HFF-Myc (cell line): Measurements from ENCODE around the gene LAMB3.

ENCODE experiments used
- DNase-seq: peaks from one replicate; pipeline ENCODE4 v3.0.0-alpha.2; 2011; ENCODE audit warnings: low read depth; ENCODE audit errors: extremely low read depth
- H3K4me3 ChIP-seq: replicated peaks from 2 replicates; pipeline ENCODE4 v1.5.1; 2011; ENCODE audit warnings: low read depth, mild to moderate bottlenecking, control low read depth, low read length
- CTCF ChIP-seq: IDR thresholded peaks from 2 replicates; pipeline ENCODE4 v1.5.1; 2012; ENCODE audit warnings: mild to moderate bottlenecking, low read depth, low read length, control low read depth; ENCODE audit errors: missing control alignments

LAMB3 gene

GRCh38 chr1:209612646-209613399 is 39.4 kb downstream of the LAMB3 start:
- no peak for TF ChIP-seq CTCF
- no peak for DNase-seq
- no peak overlapping the region for H3K4me3 ChIP-seq

GRCh38 chr1:209611771-209612570 is 40.3 kb downstream of the LAMB3 start:
- TF ChIP-seq CTCF = no peak
- no peak overlapping the region for H3K4me3 ChIP-seq
- DNase-seq = no peak

GRCh38 chr1:209610631-209610905 is 41.7 kb downstream of the LAMB3 start:
- TF ChIP-seq CTCF = no peak
- no peak overlapping the region for H3K4me3 ChIP-seq
- no peak for DNase-seq

GRCh38 chr1:209609791-209610630 is 42.2 kb downstream of the LAMB3 start:
- no peak for TF ChIP-seq CTCF
- DNase-seq = no peak
- no peak overlapping the region for H3K4me3 ChIP-seq

- no peak overlapping the region for H3K4me3 ChIP-seq
- no peak for TF ChIP-seq CTCF
- no peak for DNase-seq
Measured at GRCh38 chr1:209609041-209609790, 43.0 kb downstream of the LAMB3 start.

- H3K4me3 ChIP-seq = no peak overlapping the region
- no peak for DNase-seq
- TF ChIP-seq CTCF = no peak
Measured at GRCh38 chr1:209607795-209608178, 44.4 kb downstream of the LAMB3 start.
